Measurements from ENCODE around the gene TMEM120B. TPM values are rescaled to one million over a fixed set of nuclear protein-coding genes. Genes with fewer than 3 reads are reported as not detected.
A peak's percentile ranks its signal among the peaks of the same experiment; 100 is the strongest.

TMEM120B gene
- total RNA-seq, 1 experiment from 2014 or later = 20.5 TPM

DNA sequence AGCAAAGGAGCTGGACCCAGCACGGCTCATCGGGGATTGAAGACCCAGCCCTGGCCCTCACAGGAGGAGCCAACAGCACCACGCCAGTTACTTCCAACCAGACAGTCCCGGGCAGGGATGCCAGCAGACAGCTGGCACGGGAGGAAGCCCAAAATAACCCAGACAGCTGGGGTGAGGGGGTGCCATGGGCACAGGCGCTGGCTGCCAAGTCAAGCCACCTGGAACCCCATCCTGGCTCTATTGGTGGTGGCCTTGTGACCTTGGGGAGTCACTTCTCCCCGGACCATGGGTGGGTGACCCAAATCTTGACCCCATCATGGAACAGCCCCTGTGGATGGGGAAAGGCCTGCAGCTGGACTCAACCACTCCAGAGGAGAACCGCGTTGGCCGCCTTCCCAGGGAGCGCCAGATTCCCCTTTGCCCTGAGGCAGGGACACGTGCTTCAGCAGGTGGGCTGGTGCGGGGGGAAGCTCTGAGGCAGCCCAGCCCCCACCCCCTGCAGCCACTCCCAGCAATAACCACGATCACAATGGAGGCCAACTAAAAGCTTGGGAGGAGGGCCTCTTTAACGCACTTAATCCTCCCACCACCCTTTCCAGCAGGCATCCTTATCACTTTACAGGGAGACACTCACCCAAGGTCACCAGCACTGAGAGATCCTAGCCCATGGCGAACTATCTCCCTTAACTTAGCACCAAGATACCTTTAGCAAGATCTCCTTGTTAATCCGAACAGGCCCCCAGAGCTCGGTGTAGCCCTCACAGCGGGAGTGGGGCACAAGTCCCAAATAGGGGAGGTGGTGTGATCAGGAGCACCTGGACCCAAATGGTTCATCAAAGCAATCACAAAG lies 85.6 kb downstream of the TMEM120B start:
- POLR2A ChIA-PET = interaction anchor here (0.6 to 6.1 kb wide), 4 partner anchors 14 to 469 kb away, joined by 3 to 33 read pairs (median 6); no protein-coding TSS in a partner anchor
- CTCF ChIA-PET = interaction anchor here (5.2 to 6.9 kb wide), 2 partner anchors 13 to 89 kb away, joined by 96 to 149 read pairs; partner anchors contain the start of gene PSMD9
- peaks cover 35% of the 10 kb centered on the region for H3K79me2 ChIP-seq (ENCODE audit: insufficient read depth, low read length)
- no peaks in the 10 kb centered on the region for H3K9me2 ChIP-seq (ENCODE audit: insufficient read depth)
- peak overlapping the region; percentile 66 to 71 for H3K4me3 ChIP-seq (replicated peaks in 1 of 2; ENCODE audit: low read depth in 1 of 2, low read length in 2 of 2)
- peak overlapping the region; percentile 78 for H3K9ac ChIP-seq (ENCODE audit: low read length)
- TF ChIP-seq EZH2phosphoT487 (IDR thresholded peaks at IDR 0.05; ENCODE audit: borderline replicate concordance) (no peak), JUND (IDR thresholded peaks at IDR 0.05) (no peak), ELF1 (IDR thresholded peaks at IDR 0.05; ENCODE audit: borderline replicate concordance, low read depth) (no peak), YY1 (IDR thresholded peaks at IDR 0.05; ENCODE audit: extremely low read depth, insufficient replicate concordance, low read depth, low read length) (no peak), SP1 (IDR thresholded peaks at IDR 0.05; ENCODE audit: low read depth) (no peak), FOSL1 (IDR thresholded peaks at IDR 0.05; ENCODE audit: low read depth) (no peak), SRF (IDR thresholded peaks at IDR 0.05; ENCODE audit: low read depth) (no peak), TCF7L2 (IDR thresholded peaks at IDR 0.05; ENCODE audit: borderline replicate concordance, extremely low read depth, insufficient read depth, insufficient read length) (no peak), SIN3A (IDR thresholded peaks at IDR 0.05; ENCODE audit: low read depth) (no peak), CEBPB (IDR thresholded peaks at IDR 0.05; ENCODE audit: low read depth) (no peak), EZH2 (IDR thresholded peaks at IDR 0.05) (no peak), RAD21 (IDR thresholded peaks at IDR 0.05; ENCODE audit: low read depth) (no peak), CBX3 (IDR thresholded peaks at IDR 0.05; ENCODE audit: low read depth) (no peak), ZFX (IDR thresholded peaks at IDR 0.05) (no peak), POLR2AphosphoS5 (IDR thresholded peaks at IDR 0.05; ENCODE audit: low read depth, low read length) (no peak; the same call in none of the 2 replicates)
- TF ChIP-seq, protein P1, sequence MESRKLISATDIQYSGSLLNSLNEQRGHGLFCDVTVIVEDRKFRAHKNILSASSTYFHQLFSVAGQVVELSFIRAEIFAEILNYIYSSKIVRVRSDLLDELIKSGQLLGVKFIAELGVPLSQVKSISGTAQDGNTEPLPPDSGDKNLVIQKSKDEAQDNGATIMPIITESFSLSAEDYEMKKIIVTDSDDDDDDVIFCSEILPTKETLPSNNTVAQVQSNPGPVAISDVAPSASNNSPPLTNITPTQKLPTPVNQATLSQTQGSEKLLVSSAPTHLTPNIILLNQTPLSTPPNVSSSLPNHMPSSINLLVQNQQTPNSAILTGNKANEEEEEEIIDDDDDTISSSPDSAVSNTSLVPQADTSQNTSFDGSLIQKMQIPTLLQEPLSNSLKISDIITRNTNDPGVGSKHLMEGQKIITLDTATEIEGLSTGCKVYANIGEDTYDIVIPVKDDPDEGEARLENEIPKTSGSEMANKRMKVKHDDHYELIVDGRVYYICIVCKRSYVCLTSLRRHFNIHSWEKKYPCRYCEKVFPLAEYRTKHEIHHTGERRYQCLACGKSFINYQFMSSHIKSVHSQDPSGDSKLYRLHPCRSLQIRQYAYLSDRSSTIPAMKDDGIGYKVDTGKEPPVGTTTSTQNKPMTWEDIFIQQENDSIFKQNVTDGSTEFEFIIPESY (IDR thresholded peaks at IDR 0.05; ENCODE audit: extremely low read depth, insufficient replicate concordance, low read length) = no peak
- TF ChIP-seq, protein P2, sequence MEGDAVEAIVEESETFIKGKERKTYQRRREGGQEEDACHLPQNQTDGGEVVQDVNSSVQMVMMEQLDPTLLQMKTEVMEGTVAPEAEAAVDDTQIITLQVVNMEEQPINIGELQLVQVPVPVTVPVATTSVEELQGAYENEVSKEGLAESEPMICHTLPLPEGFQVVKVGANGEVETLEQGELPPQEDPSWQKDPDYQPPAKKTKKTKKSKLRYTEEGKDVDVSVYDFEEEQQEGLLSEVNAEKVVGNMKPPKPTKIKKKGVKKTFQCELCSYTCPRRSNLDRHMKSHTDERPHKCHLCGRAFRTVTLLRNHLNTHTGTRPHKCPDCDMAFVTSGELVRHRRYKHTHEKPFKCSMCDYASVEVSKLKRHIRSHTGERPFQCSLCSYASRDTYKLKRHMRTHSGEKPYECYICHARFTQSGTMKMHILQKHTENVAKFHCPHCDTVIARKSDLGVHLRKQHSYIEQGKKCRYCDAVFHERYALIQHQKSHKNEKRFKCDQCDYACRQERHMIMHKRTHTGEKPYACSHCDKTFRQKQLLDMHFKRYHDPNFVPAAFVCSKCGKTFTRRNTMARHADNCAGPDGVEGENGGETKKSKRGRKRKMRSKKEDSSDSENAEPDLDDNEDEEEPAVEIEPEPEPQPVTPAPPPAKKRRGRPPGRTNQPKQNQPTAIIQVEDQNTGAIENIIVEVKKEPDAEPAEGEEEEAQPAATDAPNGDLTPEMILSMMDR (IDR thresholded peaks at IDR 0.05 in 2 of 3, conservative IDR thresholded peaks at IDR 0.05 in 1 of 3; ENCODE audit: borderline replicate concordance in 1 of 3, insufficient read depth in 1 of 3, low read depth in 2 of 3, low read length in 2 of 3) = no peak
- H3K36me3 ChIP-seq (ENCODE audit: control insufficient read depth in 1 of 2, insufficient read depth in 2 of 2, low read length in 2 of 2) = no peaks in the 10 kb centered on the region
- no peak overlapping the region for H2AFZ ChIP-seq (ENCODE audit: low read depth, low read length, poor library complexity, severe bottlenecking)
- no peaks in the 10 kb centered on the region for H3K9me3 ChIP-seq (ENCODE audit: control insufficient read depth in 1 of 2, insufficient read depth in 1 of 2, low read depth in 1 of 2, low read length in 2 of 2)
- no peaks in the 10 kb centered on the region for H4K20me1 ChIP-seq (ENCODE audit: insufficient read depth)
- no peak for ATAC-seq
- DNase-seq (ENCODE audit: low read depth, low spot score) = no peak
- peak overlapping the region; percentile 99 for H3K4me2 ChIP-seq (ENCODE audit: low read length)
- peak overlapping the region; percentile 100 for H3K27ac ChIP-seq (ENCODE audit: low read depth, low read length)
- intact Hi-C loops (cut with micrococcal nuclease) = no loop called here
- RAD21 ChIA-PET (ENCODE audit: low non-redundant PET in 1 of 2, low total read pairs in 2 of 2, uncharacterized antibody in 2 of 2, unreplicated experiment in 2 of 2) = interaction anchor here in 1 of 2 experiments (0.9 to 1.3 kb wide), 2 partner anchors 14 to 90 kb away, joined by 3 read pairs; partner anchors contain the start of gene PSMD9
- no peaks in the 10 kb centered on the region for H3K27me3 ChIP-seq (ENCODE audit: insufficient read depth, low read length)
- BruUV-seq (replicated peaks) = no TSS peak
- H3K4me1 ChIP-seq (ENCODE audit: control insufficient read depth in 1 of 2, insufficient read depth in 2 of 2, low read length in 2 of 2) = peaks cover 52 to 88% of the 10 kb centered on the region in 2 experiments

Data from HCT116 (cell line).